GM23338 (cell line): ENCODE measurements around the gene C6orf89. TPM values are rescaled to one million over a fixed set of nuclear protein-coding genes. Genes with fewer than 3 reads are reported as not detected.

Source experiments
- ATAC-seq: fragments of 200-7000 bp; cut with Tn5 transposase; 3 replicates; pipeline ENCODE4 v1.9.1; 2020
- DNase-seq: peaks from one replicate; pipeline ENCODE4 v3.0.0-alpha.2; 2015; ENCODE audit warnings: low spot score
- H2AFZ ChIP-seq: fragments of 200-600 bp; sonication (generic); 2 replicates; pipeline ENCODE4 v1.8.0; 2016; ENCODE audit warnings: antibody characterized with exemption, mild to moderate bottlenecking, moderate library complexity
- H3F3A ChIP-seq: fragments of 200-600 bp; sonication (generic); replicated peaks from 2 replicates; pipeline ENCODE4 v1.8.0; 2017; ENCODE audit warnings: antibody characterized with exemption, mixed run types, low read depth
- H3K27ac ChIP-seq: fragments of 200-600 bp; sonication (generic); 2 replicates; pipeline ENCODE4 v1.6.1; 2016; ENCODE audit warnings: low read depth
- H3K27me3 ChIP-seq: fragments of 200-600 bp; sonication (generic); 2 replicates; pipeline ENCODE4 v1.8.0; 2016; ENCODE audit warnings: mild to moderate bottlenecking, mixed run types, moderate library complexity; ENCODE audit not compliant: insufficient read depth
- H3K36me3 ChIP-seq: fragments of 200-600 bp; sonication (generic); 2 replicates; pipeline ENCODE4 v1.8.0; 2016; ENCODE audit warnings: mild to moderate bottlenecking; ENCODE audit not compliant: insufficient read depth
- H3K4me1 ChIP-seq: fragments of 200-600 bp; sonication (generic); 2 replicates; pipeline ENCODE4 v1.8.0; 2016; ENCODE audit warnings: mild to moderate bottlenecking, moderate library complexity; ENCODE audit not compliant: insufficient read depth
- H3K4me2 ChIP-seq: fragments of 200-600 bp; sonication (generic); 2 replicates; pipeline ENCODE4 v1.7.1; 2017; ENCODE audit warnings: mixed run types
- H3K4me3 ChIP-seq: fragments of 200-600 bp; sonication (generic); 2 replicates; pipeline ENCODE4 v1.6.1; 2016; ENCODE audit warnings: mixed run types
- H3K79me2 ChIP-seq: fragments of 200-600 bp; sonication (generic); replicated peaks from 2 replicates; pipeline ENCODE4 v1.8.0; 2017; ENCODE audit warnings: mild to moderate bottlenecking; ENCODE audit not compliant: insufficient read depth
- H3K9me2 ChIP-seq: fragments of 200-600 bp; sonication (generic); 2 replicates; pipeline ENCODE4 v1.8.0; 2017; ENCODE audit not compliant: insufficient read depth
- H4K20me1 ChIP-seq: fragments of 200-600 bp; sonication (generic); replicated peaks from 2 replicates; pipeline ENCODE4 v1.8.0; 2017; ENCODE audit warnings: mild to moderate bottlenecking; ENCODE audit not compliant: insufficient read depth
- H3K27ac Mint-ChIP-seq: 2 replicates; pipeline ENCODE4 v1.8.0; 2020; ENCODE audit warnings: inconsistent platforms, mild to moderate bottlenecking, moderate library complexity, mixed read lengths
- H3K27me3 Mint-ChIP-seq: 3 replicates; pipeline ENCODE4 v1.8.0; 2022; ENCODE audit warnings: low read depth, mild to moderate bottlenecking, moderate library complexity, mixed read lengths, inconsistent platforms; ENCODE audit not compliant: insufficient read depth, poor library complexity
- H3K36me3 Mint-ChIP-seq: 3 replicates; pipeline ENCODE4 v1.8.0; 2021; ENCODE audit warnings: low read depth, mild to moderate bottlenecking, inconsistent platforms, moderate library complexity, mixed read lengths
- H3K4me1 Mint-ChIP-seq: 3 replicates; pipeline ENCODE4 v1.8.0; 2020; ENCODE audit warnings: mild to moderate bottlenecking, inconsistent platforms, mixed read lengths
- H3K4me3 Mint-ChIP-seq: 3 replicates; pipeline ENCODE4 v1.8.0; 2021; ENCODE audit warnings: moderate library complexity, mild to moderate bottlenecking, inconsistent platforms, mixed read lengths
- H3K9me3 Mint-ChIP-seq: 3 replicates; pipeline ENCODE4 v1.8.0; 2020; ENCODE audit warnings: moderate library complexity, mild to moderate bottlenecking, inconsistent platforms, mixed read lengths
- CREB1 ChIP-seq: fragments of 250-450 bp; sonication (Bioruptor Pico); IDR thresholded peaks from 2 replicates; pipeline ENCODE4 v1.5.0; 2020; ENCODE audit warnings: low read depth, mild to moderate bottlenecking, moderate library complexity
- EZH2phosphoT487 ChIP-seq: fragments of 200-600 bp; sonication (generic); IDR thresholded peaks from one replicate; pipeline ENCODE4 v1.8.1; 2018; ENCODE audit warnings: antibody characterized with exemption; ENCODE audit not compliant: unreplicated experiment
- JUNB ChIP-seq: IDR thresholded peaks from one replicate; pipeline ENCODE4 v1.6.1; 2016; ENCODE audit warnings: antibody characterized with exemption; ENCODE audit not compliant: unreplicated experiment
- NANOG ChIP-seq: IDR thresholded peaks from 2 replicates; pipeline ENCODE4 v1.6.1; 2016; ENCODE audit warnings: antibody characterized with exemption, borderline replicate concordance
- STAT1 ChIP-seq: IDR thresholded peaks from one replicate; pipeline ENCODE4 v1.6.1; 2016; ENCODE audit warnings: antibody characterized with exemption; ENCODE audit not compliant: unreplicated experiment
- ZNF114 ChIP-seq: fragments of 250-450 bp; sonication (Bioruptor Pico); IDR thresholded peaks from 2 replicates; pipeline ENCODE4 v1.5.0; 2020; ENCODE audit warnings: mild to moderate bottlenecking, moderate library complexity
- polyA plus RNA-seq: library from polyadenylated mRNA; unstranded; fragments of >200 nt; fragmentation: Nextera tagmentation; extraction: Ambion mirVana; gene quantifications from 2 replicates; pipeline ENCODE4 v1.2.1, GENCODE V29; 2016
- total RNA-seq: library from RNA; depleted of rRNA; stranded (reverse); fragments of >200 nt; shearing (Covaris generic); gene quantifications from 2 replicates; pipeline ENCODE4 v1.2.3, GENCODE V29; 2014
- TF ChIP-seq, protein P1 (sequence below): fragments of 250-450 bp; sonication (Bioruptor Pico); IDR thresholded peaks from 2 replicates; pipeline ENCODE4 v1.5.0; 2020; ENCODE audit warnings: mild to moderate bottlenecking, moderate library complexity
- TF ChIP-seq, protein P2 (sequence below), 2 experiments: fragments of 200-600 bp in 1 of 2; sonication (generic) in 1 of 2; conservative IDR thresholded peaks; 2 replicates each; pipeline versions ENCODE4 v1.5.1 to v1.6.1; 2016 to 2017; ENCODE audit warnings: antibody characterized with exemption in 2 of 2, low read depth in 2 of 2, mild to moderate bottlenecking in 2 of 2, moderate library complexity in 1 of 2

The C6orf89 gene
- total and polyA plus RNA-seq, 2 experiments from 2014 or later: 3.7 to 7.9 TPM

DNA sequence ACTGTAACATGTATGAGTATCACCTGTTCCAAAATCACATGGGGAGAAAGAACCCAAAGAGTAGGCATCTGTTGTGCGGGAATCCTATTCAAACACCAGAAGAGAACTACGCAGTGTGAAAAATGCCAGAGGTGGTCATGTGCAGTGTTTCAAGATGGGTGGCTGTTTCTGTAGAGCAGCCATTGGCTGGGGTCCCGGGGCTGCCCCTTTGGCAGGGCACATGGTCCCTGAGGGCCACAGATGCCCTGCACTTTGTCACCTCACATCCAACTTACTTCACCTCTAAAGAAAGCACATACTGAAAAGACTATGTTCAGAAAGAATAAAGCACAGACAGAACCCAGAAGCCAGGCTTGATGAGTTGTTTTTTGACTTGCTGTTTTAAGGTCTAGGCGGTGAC, 87.9 kb downstream of the C6orf89 start:
- no peaks in the 10 kb centered on the region for H3K9me2 ChIP-seq
- no peaks in the 10 kb centered on the region for H3K27me3 ChIP-seq
- Mint-ChIP-seq H3K27ac (no peak overlapping the region), H3K36me3 (peaks cover 96% of the 10 kb centered on the region), H3K4me1 (peaks cover 3% of the 10 kb centered on the region; the same call in 1 of the 3 replicates), H3K27me3 (peaks cover 4% of the 10 kb centered on the region), H3K9me3 (no peaks in the 10 kb centered on the region), H3K4me3 (no peak overlapping the region)
- no peak for ATAC-seq
- no peak for DNase-seq
- no peaks in the 10 kb centered on the region for H3K4me1 ChIP-seq
- no peak overlapping the region for H3K4me3 ChIP-seq
- H3K27ac ChIP-seq: no peak overlapping the region
- peaks cover 56% of the 10 kb centered on the region for H3K36me3 ChIP-seq
- H4K20me1 ChIP-seq: peaks cover 10% of the 10 kb centered on the region; the same call in 1 of the 2 replicates
- no peak overlapping the region for H3K4me2 ChIP-seq
- no peak overlapping the region for H2AFZ ChIP-seq
- peaks cover 4% of the 10 kb centered on the region; the same call in 1 of the 2 replicates for H3F3A ChIP-seq
- no peak for TF ChIP-seq ZNF114 (CRISPR knock-in tag)
- no peak for TF ChIP-seq STAT1
- TF ChIP-seq NANOG: no peak
- TF ChIP-seq, protein P1, sequence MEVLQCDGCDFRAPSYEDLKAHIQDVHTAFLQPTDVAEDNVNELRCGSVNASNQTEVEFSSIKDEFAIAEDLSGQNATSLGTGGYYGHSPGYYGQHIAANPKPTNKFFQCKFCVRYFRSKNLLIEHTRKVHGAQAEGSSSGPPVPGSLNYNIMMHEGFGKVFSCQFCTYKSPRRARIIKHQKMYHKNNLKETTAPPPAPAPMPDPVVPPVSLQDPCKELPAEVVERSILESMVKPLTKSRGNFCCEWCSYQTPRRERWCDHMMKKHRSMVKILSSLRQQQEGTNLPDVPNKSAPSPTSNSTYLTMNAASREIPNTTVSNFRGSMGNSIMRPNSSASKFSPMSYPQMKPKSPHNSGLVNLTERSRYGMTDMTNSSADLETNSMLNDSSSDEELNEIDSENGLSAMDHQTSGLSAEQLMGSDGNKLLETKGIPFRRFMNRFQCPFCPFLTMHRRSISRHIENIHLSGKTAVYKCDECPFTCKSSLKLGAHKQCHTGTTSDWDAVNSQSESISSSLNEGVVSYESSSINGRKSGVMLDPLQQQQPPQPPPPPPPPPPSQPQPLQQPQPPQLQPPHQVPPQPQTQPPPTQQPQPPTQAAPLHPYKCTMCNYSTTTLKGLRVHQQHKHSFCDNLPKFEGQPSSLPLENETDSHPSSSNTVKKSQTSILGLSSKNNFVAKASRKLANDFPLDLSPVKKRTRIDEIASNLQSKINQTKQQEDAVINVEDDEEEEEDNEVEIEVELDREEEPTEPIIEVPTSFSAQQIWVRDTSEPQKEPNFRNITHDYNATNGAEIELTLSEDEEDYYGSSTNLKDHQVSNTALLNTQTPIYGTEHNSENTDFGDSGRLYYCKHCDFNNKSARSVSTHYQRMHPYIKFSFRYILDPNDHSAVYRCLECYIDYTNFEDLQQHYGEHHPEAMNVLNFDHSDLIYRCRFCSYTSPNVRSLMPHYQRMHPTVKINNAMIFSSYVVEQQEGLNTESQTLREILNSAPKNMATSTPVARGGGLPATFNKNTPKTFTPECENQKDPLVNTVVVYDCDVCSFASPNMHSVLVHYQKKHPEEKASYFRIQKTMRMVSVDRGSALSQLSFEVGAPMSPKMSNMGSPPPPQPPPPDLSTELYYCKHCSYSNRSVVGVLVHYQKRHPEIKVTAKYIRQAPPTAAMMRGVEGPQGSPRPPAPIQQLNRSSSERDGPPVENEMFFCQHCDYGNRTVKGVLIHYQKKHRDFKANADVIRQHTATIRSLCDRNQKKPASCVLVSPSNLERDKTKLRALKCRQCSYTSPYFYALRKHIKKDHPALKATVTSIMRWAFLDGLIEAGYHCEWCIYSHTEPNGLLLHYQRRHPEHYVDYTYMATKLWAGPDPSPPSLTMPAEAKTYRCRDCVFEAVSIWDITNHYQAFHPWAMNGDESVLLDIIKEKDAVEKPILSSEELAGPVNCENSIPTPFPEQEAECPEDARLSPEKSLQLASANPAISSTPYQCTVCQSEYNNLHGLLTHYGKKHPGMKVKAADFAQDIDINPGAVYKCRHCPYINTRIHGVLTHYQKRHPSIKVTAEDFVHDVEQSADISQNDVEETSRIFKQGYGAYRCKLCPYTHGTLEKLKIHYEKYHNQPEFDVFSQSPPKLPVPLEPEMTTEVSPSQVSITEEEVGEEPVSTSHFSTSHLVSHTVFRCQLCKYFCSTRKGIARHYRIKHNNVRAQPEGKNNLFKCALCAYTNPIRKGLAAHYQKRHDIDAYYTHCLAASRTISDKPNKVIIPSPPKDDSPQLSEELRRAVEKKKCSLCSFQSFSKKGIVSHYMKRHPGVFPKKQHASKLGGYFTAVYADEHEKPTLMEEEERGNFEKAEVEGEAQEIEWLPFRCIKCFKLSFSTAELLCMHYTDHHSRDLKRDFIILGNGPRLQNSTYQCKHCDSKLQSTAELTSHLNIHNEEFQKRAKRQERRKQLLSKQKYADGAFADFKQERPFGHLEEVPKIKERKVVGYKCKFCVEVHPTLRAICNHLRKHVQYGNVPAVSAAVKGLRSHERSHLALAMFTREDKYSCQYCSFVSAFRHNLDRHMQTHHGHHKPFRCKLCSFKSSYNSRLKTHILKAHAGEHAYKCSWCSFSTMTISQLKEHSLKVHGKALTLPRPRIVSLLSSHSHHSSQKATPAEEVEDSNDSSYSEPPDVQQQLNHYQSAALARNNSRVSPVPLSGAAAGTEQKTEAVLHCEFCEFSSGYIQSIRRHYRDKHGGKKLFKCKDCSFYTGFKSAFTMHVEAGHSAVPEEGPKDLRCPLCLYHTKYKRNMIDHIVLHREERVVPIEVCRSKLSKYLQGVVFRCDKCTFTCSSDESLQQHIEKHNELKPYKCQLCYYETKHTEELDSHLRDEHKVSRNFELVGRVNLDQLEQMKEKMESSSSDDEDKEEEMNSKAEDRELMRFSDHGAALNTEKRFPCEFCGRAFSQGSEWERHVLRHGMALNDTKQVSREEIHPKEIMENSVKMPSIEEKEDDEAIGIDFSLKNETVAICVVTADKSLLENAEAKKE (CRISPR knock-in tag): no peak
- TF ChIP-seq JUNB: no peak
- no peak for TF ChIP-seq EZH2phosphoT487
- TF ChIP-seq, protein P2, sequence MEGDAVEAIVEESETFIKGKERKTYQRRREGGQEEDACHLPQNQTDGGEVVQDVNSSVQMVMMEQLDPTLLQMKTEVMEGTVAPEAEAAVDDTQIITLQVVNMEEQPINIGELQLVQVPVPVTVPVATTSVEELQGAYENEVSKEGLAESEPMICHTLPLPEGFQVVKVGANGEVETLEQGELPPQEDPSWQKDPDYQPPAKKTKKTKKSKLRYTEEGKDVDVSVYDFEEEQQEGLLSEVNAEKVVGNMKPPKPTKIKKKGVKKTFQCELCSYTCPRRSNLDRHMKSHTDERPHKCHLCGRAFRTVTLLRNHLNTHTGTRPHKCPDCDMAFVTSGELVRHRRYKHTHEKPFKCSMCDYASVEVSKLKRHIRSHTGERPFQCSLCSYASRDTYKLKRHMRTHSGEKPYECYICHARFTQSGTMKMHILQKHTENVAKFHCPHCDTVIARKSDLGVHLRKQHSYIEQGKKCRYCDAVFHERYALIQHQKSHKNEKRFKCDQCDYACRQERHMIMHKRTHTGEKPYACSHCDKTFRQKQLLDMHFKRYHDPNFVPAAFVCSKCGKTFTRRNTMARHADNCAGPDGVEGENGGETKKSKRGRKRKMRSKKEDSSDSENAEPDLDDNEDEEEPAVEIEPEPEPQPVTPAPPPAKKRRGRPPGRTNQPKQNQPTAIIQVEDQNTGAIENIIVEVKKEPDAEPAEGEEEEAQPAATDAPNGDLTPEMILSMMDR (conservative IDR thresholded peaks at IDR 0.05; ENCODE audit: low read depth in 2 of 2): no peak
- no peak for TF ChIP-seq CREB1 (CRISPR knock-in tag)
- H3K79me2 ChIP-seq: peaks cover 6% of the 10 kb centered on the region
